NCI-H1092 treated with DMSO at 0.1 percent for 48 hours (cell line): Measurements from ENCODE around the gene COMMD7.

Experiments used
- DNase-seq: peaks from one replicate; lab custom pipeline; 2025; lab: John Stamatoyannopoulos, UW

The COMMD7 gene

DNA sequence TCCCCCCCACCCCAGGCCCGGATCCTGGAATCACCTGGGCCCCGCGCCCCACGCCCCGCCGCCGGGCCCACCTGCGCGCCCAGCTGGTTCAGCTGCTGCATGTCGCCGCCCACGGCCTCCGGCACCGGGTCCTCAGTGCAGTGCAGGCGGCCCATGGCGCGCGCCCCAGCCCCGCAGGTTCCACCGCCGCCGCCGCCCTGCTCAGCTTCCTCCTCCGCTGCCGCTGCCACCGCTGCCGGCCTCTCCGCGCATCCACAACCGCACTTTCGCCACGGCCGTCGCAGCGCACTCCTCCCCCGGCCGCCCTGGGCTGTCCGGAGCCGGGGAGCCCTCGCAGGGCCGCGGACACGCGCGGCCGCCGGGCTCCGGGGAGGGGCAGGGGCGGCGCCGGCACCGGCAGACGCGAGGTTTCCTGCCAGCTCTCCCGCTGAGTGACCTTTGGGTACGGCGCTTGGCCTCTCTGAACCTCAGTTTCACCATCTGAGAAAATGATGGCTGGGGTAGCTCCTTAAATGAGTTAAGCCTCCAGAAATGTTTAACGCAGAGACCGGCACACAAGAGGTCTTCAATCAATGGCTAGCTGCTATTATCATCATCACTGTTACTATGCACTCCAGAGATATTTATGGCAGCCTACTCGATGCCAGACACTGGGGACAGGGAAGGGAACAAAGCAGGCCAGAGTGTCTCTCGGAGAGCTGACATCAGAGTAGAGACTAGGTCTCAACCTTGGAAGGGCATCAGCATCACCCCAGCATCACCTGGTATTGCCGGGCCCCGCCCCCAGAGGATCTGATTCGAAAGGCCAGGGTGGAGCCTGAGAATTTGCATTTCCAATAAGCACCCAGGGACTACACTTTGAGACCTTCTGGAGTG lies at the start of gene COMMD7:
COMMD7 (minus strand) TSS at position 231 of the 876 bp plus-strand sequence; CDS start at position 155, 76 bp downstream.
- peak; percentile 39 for DNase-seq

DNA sequence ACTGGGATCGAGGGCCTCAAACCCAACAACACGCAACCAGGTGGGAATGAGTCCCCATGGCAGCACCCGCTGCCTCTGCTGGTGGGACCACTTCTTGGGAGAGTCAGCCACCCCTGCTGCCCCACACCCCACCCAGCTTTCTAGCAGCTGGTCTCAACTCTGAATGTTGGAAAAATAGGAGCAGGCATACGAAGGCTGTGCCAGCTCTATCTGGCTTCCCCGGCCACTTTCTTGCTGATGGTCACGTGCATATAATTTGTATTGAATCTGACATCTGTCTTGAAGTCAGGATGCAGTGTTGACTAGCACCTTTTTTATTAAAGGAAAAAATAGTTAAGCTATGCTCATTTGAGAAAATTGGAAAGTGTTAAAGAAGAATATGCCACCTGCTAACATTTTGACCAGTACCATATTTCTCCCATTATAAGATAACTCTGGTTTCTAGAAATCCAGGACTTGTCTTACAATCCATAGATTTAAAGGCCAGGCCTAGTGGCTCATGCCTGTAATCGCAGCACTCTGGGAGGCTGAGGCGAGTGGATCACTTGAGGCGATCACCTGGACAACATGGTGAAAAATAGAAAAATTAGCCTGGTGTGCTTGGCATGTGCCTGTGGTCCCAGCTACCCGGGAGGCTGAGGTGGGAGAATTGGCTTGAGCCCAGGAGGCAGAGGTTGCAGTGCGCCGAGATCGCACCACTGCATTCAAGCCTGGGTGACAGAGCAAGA lies 49.6 kb upstream of the COMMD7 start:
- DNase-seq, result no peak

GRCh38 chr20:32792316-32792715 lies 49.0 kb upstream of the COMMD7 start:
- DNase-seq, result no peak

DNA sequence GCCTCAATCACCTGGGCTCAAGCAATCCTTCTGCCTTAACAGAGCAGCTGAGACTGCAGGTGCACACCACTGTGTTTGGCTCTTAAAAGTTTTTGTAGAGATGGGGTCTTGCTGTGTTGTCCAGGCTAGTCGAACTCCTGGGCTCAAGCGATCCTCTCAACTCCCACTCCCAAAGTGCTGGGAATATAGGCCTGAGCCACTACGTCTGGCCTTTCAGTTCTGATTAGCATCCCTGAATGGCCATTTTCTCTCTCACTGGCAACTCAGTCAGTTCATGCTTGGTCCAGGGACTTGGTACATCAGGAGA lies 47.4 kb upstream of the COMMD7 start:
- DNase-seq, result no peak

DNA sequence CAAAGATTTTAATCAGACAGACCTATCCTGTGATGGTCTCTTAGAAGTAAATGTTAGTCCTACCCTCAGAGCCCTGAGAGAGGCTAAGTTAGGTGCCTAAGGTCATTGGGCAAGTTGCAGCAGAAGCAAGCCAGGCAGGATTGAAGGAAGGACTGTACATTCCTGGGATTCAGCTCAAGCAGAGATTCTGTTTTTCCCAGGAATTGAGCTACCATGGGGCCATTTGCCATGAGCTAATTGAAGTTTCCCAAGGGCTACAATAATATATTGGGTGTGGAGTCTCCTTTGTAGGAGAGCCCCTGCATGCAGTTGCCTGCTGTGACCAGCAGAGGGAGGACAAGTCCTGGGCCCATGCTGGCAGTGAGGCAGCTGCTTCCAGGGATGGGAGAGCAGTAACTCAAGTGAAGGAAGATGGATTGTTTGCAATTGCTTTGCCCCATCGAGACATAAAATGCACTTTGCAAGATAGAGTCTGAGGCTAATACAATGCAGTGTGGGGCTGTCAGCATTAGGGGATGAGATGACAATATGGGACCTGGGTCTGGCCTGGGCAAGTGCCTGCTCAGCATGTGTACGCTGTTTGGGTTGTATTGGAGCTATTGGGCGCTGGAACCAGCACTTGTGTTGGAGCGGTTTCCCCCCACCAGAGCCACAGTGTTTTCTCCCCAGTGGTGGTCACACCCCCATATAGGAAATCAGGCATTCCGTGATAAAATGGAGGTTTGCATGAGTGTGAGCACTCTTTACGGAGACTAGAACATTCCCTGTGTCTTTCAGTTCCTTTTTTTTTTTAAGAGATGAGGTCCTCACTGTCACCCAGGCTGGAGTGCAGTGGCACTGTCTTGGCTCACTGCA lies 46.9 kb upstream of the COMMD7 start:
- DNase-seq, result peak; percentile 12

DNA sequence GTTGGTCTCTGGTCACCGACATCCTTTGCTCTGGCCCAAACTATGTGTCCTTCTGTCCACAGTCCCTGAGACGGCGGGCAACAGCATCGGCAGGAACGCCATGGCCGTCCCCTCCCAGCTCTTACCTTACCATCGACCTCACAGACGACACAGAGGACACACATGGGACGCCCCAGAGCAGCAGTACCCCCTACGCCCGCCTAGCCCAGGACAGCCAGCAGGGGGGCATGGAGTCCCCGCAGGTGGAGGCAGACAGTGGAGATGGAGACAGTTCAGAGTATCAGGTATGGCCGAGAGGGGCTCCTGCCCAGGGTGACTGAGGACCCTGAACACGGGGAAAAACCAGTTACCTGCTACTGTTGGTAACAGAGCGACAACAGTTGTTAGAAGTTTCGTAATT lies 43.9 kb upstream of the COMMD7 start:
- DNase-seq, result no peak

DNA sequence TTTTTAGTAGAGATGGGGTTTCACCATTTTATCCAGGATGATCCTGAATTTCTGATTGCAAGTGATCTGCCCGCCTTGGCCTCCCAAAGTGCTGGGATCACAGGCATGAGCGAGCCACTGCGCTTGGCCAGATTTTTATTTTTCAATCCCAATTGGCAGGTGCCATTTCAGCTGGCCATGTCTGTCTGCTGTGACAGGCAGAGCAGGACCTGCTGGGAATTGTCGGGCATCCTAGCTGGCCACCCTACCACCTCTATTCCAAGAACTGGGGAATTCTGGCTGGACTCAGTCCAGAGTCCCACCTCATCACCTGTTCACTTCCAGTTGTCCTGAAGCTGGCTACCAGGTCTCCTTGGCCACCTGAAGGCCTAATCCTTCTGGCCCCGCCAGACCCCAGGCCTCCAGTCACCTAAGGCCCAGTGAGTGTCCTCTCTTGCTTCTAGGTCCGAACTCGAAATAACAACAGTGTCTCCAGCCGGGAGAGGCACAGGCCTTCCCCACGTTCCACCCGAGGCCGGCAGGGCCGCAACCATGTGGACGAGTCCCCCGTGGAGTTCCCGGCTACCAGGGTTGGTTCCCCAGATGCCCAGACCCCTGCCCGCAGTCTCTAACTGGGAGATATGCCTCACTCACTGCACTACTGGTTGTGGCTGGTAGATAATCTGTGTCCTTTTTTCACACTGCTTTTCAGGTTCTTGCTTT lies 42.9 kb upstream of the COMMD7 start:
- no peak for DNase-seq

DNA sequence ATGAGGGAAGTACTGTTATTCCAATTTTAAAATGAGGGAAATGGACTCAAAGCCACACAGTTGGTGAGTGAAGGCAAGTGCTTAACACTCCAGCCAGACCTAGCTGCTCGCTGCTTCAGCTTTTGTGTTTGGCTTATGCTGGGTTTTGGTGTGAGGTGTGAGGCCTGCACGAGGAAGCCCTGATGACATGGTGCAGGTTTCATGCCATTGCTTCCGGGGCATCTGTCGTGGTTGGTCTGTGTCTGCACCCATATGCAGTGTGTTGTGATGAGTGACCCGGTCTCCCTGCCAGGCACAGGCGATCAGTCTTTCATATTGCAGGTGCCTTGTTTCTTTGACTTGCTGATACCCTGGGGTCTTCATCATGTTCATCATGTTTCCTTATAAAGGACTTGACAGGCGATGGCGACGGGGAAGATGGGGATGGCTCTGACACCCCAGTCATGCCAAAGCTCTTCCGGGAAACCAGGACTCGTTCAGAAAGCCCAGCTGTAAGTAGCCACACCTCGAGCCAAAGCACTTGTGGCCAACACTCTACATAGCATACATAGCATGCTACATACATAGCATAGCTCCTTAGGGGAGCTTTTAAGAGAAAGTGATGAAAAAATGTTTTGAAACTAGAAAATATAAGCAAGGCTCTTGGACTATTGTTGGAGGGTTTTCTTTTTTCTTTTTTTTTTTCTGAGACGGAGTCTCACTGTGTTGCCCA lies 41.3 kb upstream of the COMMD7 start:
- no peak for DNase-seq

DNA sequence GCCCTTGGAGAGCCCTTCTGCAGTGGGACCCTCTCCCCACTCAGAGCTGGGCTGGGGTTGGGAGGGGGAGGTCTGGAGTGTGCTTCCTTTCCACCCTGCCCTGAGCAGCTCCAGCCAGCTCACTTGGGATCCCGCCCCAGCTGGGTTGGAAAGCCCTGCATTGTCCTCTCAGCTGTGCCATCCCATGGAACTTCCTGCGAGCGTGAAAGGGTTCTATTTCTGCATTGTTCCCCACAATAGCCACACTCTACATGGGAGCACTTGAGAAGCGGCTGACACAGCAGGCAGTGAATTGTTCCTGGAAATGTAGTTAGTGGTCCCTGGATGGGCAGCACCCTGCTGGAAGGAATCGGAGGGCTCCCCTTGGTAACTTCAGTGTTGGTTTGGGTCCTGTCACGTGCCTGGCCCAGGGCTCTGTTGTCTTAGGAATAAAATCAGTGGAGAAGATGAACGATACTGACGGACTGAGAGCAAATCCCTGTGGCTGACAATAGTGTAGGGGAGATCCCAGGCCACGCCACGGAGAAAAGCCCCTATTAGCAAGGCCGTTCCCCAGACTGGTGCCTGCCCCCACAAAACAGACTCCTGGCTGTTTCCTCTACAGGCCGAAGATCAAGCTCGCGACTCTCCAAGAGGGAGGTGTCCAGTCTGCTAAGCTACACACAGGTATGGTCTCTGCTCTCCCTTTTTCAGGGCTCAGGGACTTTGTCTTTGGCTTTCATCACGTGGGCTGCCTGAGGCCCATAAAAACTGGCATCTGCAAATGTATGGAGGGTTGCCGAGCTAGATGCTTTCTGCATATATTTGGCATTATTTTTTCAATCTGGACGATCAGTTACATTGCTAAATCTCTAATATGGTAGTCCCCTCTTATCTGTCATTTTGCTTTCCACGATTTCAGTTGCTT lies 37.7 kb upstream of the COMMD7 start:
- DNase-seq, result peak; percentile 16

DNA sequence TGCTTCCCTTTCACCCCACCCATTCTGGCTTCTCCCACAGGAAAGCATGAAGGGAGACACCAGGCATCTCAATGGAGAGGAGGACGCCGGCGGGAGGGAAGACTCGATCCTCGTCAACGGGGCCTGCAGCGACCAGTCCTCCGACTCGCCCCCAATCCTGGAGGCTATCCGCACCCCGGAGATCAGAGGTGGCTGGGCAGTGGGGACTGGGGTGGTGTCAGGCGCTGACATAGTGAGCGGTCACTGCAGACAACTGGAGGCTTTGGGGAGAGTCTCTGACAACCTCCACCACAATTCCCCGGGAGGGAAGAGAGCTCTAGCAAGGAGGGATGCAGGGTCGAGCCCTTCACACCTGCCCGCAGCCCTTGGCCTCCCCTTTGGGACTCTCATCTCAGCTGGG lies 37.0 kb upstream of the COMMD7 start:
- DNase-seq, result no peak

DNA sequence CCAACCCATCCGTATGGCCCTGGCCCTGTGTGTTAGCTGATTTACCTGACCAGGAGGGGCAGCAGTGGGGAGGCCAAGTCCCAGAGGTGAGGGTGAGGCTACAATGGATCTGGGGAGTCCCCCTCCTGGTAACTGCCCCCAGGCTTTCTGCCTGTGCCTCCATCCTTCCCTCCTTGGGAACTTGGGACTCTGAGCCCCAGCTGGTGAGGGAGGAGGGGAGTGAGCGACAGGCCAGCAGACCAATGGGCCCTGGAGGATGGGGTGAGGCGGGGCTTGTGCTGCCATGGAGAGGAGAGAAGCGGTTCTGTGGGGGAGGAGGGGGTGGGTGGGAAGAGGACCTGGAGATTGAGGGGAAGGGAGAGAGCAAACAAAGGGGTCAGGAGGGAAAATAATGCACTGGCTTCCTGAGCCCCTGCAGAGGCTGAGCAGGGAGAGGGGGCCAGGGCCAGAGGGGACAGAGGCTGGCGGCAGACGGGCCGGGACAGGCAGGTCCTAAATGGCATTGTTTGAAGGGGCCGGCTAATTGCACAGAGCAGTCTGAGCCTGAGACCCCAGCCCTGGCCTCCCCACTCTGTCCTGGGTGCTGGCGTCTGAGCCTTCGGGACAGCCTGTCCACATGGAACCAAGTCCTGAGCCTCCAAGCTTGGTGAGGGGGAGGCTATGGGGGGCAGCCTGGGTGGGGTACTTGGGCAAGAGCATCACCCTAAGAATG lies 36.4 kb upstream of the COMMD7 start:
- no peak for DNase-seq

DNA sequence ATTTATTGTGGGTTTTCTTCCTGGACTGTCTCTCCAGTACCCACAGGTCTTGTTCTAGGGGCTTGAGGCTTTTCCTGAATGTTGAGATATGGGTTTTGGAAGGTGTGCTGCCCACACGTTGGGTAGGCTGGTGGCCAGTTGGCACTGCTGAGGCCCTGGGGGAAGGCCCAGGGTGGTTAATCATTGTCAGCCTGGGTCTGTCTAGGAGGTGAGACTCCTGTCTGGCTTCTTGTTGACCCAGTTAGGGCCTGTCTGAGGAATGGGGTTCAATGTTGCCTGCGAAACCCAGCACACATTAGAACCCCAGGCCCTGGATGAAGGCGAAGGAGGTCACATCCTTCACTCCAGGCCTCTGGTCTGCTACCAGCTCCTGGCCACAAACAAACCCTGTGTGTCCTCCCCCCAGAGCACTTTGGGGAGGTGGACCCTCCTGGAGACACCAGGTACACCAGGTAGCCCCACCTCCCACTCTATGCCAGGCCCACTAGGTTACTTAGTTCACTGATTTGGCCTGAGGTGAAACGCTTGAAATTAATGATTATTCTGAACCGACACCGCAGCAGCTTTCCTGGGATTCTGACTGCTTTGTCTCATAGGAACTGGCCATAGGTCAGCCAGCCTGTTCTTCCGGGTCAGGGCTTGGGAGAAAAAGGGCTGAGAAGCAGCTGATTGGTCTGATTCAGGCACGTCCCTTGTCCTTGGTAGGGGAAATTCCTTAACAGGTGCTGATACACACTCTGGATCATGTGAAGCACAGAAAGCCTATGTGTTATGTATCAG lies 34.1 kb upstream of the COMMD7 start:
- DNase-seq, result no peak

DNA sequence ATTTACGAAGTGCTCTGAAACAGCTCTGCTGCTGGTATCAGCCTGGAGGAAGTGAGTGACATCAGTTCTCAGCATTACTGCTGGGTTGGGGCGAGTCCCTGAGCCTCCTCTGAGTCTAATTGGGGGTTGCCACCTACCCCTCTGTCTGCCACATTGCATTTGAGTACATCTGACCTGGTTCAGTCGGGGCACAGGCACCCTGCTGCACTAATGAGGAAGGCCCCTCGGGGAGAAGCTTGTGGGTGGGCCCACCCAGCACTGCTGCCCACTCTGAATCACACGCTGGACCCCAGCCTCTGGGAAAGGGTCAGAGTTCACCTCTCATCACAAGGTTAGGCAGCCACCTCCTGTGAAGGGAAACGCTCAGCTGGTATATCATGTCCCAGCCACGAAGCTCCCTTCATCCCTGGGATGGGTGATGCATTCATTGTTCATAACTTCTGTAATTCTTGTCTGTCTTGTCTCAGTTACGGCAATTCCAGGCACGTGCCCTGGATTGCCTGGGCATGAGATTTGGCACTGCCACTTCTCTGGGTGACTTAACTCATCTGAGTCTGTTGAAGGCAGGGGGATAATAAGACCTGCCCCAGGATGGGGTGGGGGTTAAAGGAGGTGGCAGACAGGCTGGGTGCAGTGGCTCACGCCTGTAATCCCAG lies 32.2 kb upstream of the COMMD7 start:
- no peak for DNase-seq

- no peak for DNase-seq
These were observed 30.6 kb upstream of the COMMD7 start for GRCh38 chr20:32773855-32774254.

- no peak for DNase-seq
These were observed 30.0 kb upstream of the COMMD7 start for GRCh38 chr20:32773223-32773622.

DNA sequence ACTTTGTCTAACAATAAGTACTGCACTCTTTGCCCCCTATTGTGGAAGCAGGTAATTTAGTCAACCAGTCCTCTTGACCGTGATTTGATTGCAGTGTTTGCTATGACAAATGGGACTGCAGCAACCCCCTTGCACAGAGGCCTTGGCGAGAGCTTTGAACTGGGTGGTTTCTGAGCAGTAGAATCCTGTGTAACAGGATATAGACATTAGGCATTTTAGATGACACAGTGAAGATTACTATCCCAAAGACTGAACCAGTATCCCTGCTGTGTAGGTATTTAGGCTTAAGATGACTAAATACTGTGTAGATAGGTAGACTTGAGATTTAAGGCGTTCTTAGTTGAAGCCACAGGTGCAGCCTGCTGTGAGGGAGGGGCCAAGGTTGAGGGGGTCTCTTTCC lies 28.8 kb upstream of the COMMD7 start:
- DNase-seq, result no peak

DNA sequence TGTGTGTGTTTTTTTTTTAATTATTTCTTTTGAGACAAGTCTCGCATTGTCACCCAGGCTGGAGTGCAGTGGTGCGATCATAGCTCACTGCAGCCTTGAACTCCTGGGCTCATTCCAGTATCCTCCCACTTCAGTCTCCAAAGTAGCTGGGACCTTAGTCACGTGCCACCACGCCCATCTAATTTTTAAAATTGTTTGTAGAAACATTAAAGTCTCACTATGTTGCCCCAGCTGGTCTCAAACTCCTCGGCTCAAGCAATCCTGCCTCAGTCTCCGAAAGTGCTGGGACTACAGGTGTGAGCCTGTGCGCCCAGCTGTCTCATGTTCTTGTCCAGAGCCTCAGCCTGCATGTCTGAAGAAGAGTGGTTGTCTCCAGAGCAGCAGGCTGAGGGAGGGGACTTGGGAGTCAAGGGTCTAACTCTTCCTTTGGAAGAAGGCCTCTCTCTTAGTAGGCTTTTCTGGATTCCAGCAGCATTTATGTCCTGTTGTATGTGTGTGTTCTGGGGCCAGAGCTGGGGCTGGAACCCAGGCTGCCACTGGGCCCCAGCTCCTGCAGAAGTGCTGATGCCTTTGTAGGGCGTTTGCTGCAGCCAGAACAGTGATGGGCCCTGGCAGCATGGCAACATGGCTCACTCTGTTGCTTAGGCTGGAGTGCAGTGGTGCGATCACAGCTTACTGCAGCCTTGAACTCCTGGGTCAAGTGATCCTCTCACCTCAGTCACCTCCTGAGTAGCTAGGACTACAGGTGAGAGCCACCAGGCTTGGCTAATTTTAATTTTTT lies 24.3 kb upstream of the COMMD7 start:
- no peak for DNase-seq
